Endothelial cell of umbilical vein (primary cell): ENCODE data around the gene SHC1. TPM values are rescaled to one million over a fixed set of nuclear protein-coding genes. Genes with fewer than 3 reads are reported as not detected.

Experiments
- BruUV-seq: library from RNA; stranded (reverse); fragments of 400-500 nt; replicated peaks from 2 replicates; lab custom pipeline; 2021; lab: Mats Ljungman, UMichigan
- CTCF ChIA-PET: fragments of 300-600, 350-600 bp; sonication (Branson Sonifier 250); formaldehyde crosslinking; loops from one replicate; lab custom pipeline; 2021; ENCODE audit warnings: antibody characterized with exemption, inconsistent platforms; lab: Charles Lee
- POLR2A ChIA-PET: fragments of 300-600, 350-600 bp; sonication (Branson Sonifier 250); formaldehyde crosslinking; loops from one replicate; lab custom pipeline; 2021; ENCODE audit warnings: antibody characterized with exemption, inconsistent platforms; lab: Charles Lee
- DNase-seq: peaks from one replicate; pipeline ENCODE4 v3.0.0-alpha.2; 2011; ENCODE audit warnings: low read depth, low spot score
- FAIRE-seq: peaks from 2 replicates; lab custom pipeline; 2011; peaks lifted over from hg19 to GRCh38; lab: Jason Lieb, UNC
- H2AFZ ChIP-seq: 2 replicates; pipeline ENCODE4 v1.6.0; 2012; ENCODE audit warnings: low read depth, low read length, control low read depth, inconsistent platforms
- H3K27ac ChIP-seq: 2 replicates; pipeline ENCODE4 v1.5.1; 2011; ENCODE audit warnings: low read depth, mild to moderate bottlenecking, control low read depth, low read length, moderate library complexity; ENCODE audit not compliant: insufficient read depth
- H3K27me3 ChIP-seq, 2 experiments: 2 replicates each; pipeline versions ENCODE4 v1.6.0 to v1.6.1; 2011; ENCODE audit warnings: low read length in 2 of 2, mixed read lengths in 1 of 2; ENCODE audit not compliant: control insufficient read depth in 2 of 2, insufficient read depth in 2 of 2
- H3K36me3 ChIP-seq, 2 experiments: 2 replicates in 1 of 2; 3 replicates in 1 of 2; pipeline ENCODE4 v1.5.1; 2011; ENCODE audit warnings: low read length in 2 of 2, mild to moderate bottlenecking in 1 of 2, moderate library complexity in 1 of 2; ENCODE audit not compliant: control insufficient read depth in 2 of 2, insufficient read depth in 2 of 2; ENCODE audit errors: extremely low read depth in 1 of 2
- H3K4me1 ChIP-seq: 3 replicates; pipeline ENCODE4 v1.5.1; 2011; ENCODE audit warnings: mild to moderate bottlenecking, low read length; ENCODE audit not compliant: control insufficient read depth, insufficient read depth; ENCODE audit errors: extremely low read depth
- H3K4me2 ChIP-seq: 2 replicates; pipeline ENCODE4 v1.6.1; 2011; ENCODE audit warnings: low read length, control low read depth, mixed read lengths; ENCODE audit not compliant: insufficient read depth
- H3K4me3 ChIP-seq, 3 experiments: fragments of 200-600 bp in 1 of 3; sonication (generic), shearing (Covaris generic) in 1 of 3; replicated peaks in 1 of 3; 2 replicates each; pipeline ENCODE4 v1.5.1; 2011 to 2016; ENCODE audit warnings: control low read depth in 3 of 3, low read length in 3 of 3, mild to moderate bottlenecking in 2 of 3, inconsistent platforms in 1 of 3, low read depth in 1 of 3, moderate library complexity in 1 of 3; ENCODE audit not compliant: insufficient read depth in 1 of 3
- H3K79me2 ChIP-seq: 2 replicates; pipeline ENCODE4 v1.6.0; 2012; ENCODE audit warnings: low read length, inconsistent platforms; ENCODE audit not compliant: control insufficient read depth, insufficient read depth
- H3K9ac ChIP-seq: replicated peaks from 2 replicates; pipeline ENCODE3; 2011; ENCODE audit warnings: low read length, control low read depth; ENCODE audit not compliant: insufficient read depth; ENCODE audit errors: extremely low read depth
- H3K9me1 ChIP-seq: replicated peaks from 3 replicates; pipeline ENCODE4 v1.6.0; 2011; ENCODE audit warnings: mild to moderate bottlenecking, low read length; ENCODE audit not compliant: control insufficient read depth, insufficient read depth; ENCODE audit errors: extremely low read depth
- H3K9me3 ChIP-seq: replicated peaks from 2 replicates; pipeline ENCODE4 v1.5.1; 2012; ENCODE audit warnings: low read length, inconsistent platforms; ENCODE audit not compliant: control insufficient read depth, insufficient read depth
- H4K20me1 ChIP-seq: replicated peaks from 2 replicates; pipeline ENCODE3; 2011; ENCODE audit warnings: mild to moderate bottlenecking, low read length; ENCODE audit not compliant: control insufficient read depth, insufficient read depth; ENCODE audit errors: extremely low read depth
- CTCF ChIP-seq, 2 donors: IDR thresholded peaks; 1 replicate in 1 of 2; 2 replicates in 1 of 2; pipeline ENCODE4 v1.5.1; 2011; ENCODE audit warnings: low read length in 2 of 2, mild to moderate bottlenecking in 2 of 2, moderate library complexity in 2 of 2, control low read depth in 1 of 2, inconsistent platforms in 1 of 2, low read depth in 1 of 2; ENCODE audit not compliant: insufficient read depth in 1 of 2; ENCODE audit errors: extremely low read depth in 1 of 2
- EZH2 ChIP-seq: IDR thresholded peaks from 2 replicates; pipeline ENCODE4 v1.6.1; 2012; ENCODE audit warnings: borderline replicate concordance, low read depth, mild to moderate bottlenecking, moderate library complexity, low read length, inconsistent platforms; ENCODE audit not compliant: severe bottlenecking
- FOS ChIP-seq: IDR thresholded peaks from 2 replicates; pipeline ENCODE4 v1.6.1; 2011; ENCODE audit warnings: mild to moderate bottlenecking, low read length, moderate library complexity, borderline replicate concordance; ENCODE audit not compliant: insufficient read depth
- GATA2 ChIP-seq: IDR thresholded peaks from 2 replicates; pipeline ENCODE4 v1.7.0; 2011; ENCODE audit warnings: low read depth, mild to moderate bottlenecking, moderate library complexity, mixed read lengths, low read length; ENCODE audit not compliant: insufficient read length, insufficient read depth
- JUN ChIP-seq: IDR thresholded peaks from 2 replicates; pipeline ENCODE4 v1.6.1; 2011; ENCODE audit warnings: borderline replicate concordance, low read depth; ENCODE audit not compliant: insufficient read length, insufficient read depth
- MAX ChIP-seq: IDR thresholded peaks from 2 replicates; pipeline ENCODE4 v1.6.1; 2011; ENCODE audit not compliant: insufficient read depth, insufficient read length
- MYC ChIP-seq: IDR thresholded peaks from one replicate; pipeline ENCODE4 v1.6.1; 2011; ENCODE audit warnings: mild to moderate bottlenecking, low read depth, low read length
- POLR2A ChIP-seq: IDR thresholded peaks from 2 replicates; pipeline ENCODE4 v1.6.1; 2012; ENCODE audit warnings: low read depth, mild to moderate bottlenecking, control low read depth, low read length
- POLR2AphosphoS5 ChIP-seq: IDR thresholded peaks from 2 replicates; pipeline ENCODE4 v1.6.1; 2012; ENCODE audit warnings: low read depth, mild to moderate bottlenecking, control low read depth, low read length, moderate library complexity; ENCODE audit not compliant: insufficient read depth
- dilution Hi-C: fragments of 300-500 bp; cut with MboI; formaldehyde crosslinking; loops from one replicate; pipeline ENCODE4 v1.15.0; 2019; ENCODE audit warnings: low sequenced_read_pairs; ENCODE audit not compliant: extremely low pct_ligation_motif_present
- intact Hi-C: fragments of 100-400 bp; cut with micrococcal nuclease; formaldehyde crosslinking; loops from one replicate; pipeline ENCODE4 v1.10.0; 2022
- polyA plus RNA-seq, 4 experiments: library from polyadenylated mRNA; depleted of rRNA in 3 of 4; stranded (reverse) in 3 of 4; unstranded in 1 of 4; fragments of >200 nt; gene quantifications; 2 replicates each; pipeline versions ENCODE4 v1.2.1 to v1.2.3, GENCODE V29; 2011 to 2012; ENCODE audit warnings: missing spikeins in 1 of 4
- total RNA-seq: library from RNA; stranded (reverse); gene quantifications from 2 replicates; pipeline ENCODE4 v1.2.3, GENCODE V29; 2021

Gene SHC1
- total and polyA plus RNA-seq, 2 donors (not counting 3 experiments of a cell fraction or from before 2014, with no cell fraction given), result 316 to 324 TPM

GRCh38 chr1:155008015-155008941, 37.7 kb upstream of the SHC1 start:
- dilution Hi-C loops, result no loop called here
- no peaks in the 10 kb centered on the region for H3K9me3 ChIP-seq
- ChIA-PET CTCF (interaction anchor here (2.1 to 4.3 kb wide), 2 partner anchors 9 to 36 kb away, joined by 7 to 40 read pairs; no protein-coding TSS in a partner anchor), POLR2A (no interaction called here)
- FAIRE-seq (no peak), DNase-seq (no peak)
- H3K9ac ChIP-seq, result no peak overlapping the region
- TF ChIP-seq MAX, result no peak
- peaks cover 13% of the 10 kb centered on the region for H3K79me2 ChIP-seq
- no peak overlapping the region for H2AFZ ChIP-seq
- H3K27me3 ChIP-seq, result no peaks in the 10 kb centered on the region
- peaks cover 12% of the 10 kb centered on the region for H3K4me1 ChIP-seq
- H4K20me1 ChIP-seq, result no peaks in the 10 kb centered on the region
- no peak overlapping the region for H3K4me3 ChIP-seq
- no peaks in the 10 kb centered on the region for H3K9me1 ChIP-seq
- H3K4me2 ChIP-seq, result no peak overlapping the region
- H3K36me3 ChIP-seq, result no peaks in the 10 kb centered on the region
- no TSS peak for BruUV-seq
- no peak overlapping the region for H3K27ac ChIP-seq
- intact Hi-C loops, result no loop called here

GRCh38 chr1:155007251-155007828, 36.8 kb upstream of the SHC1 start:
- H3K79me2 ChIP-seq, result peaks cover 16% of the 10 kb centered on the region
- dilution Hi-C loops, result no loop called here

More at GRCh38 chr1:155007251-155007828, 36.8 kb upstream of the SHC1 start:
- H3K4me1 ChIP-seq, result peaks cover 12% of the 10 kb centered on the region
- no TSS peak for BruUV-seq
- no peak for FAIRE-seq
- H3K27me3 ChIP-seq, result no peaks in the 10 kb centered on the region
- ChIA-PET CTCF (interaction anchor here (0.6 to 4.3 kb wide), 4 partner anchors 10 to 78 kb away, joined by 3 to 40 read pairs (median 5); no protein-coding TSS in a partner anchor), POLR2A (no interaction called here)
- no peaks in the 10 kb centered on the region for H3K9me1 ChIP-seq
- intact Hi-C loops, result no loop called here
- H3K4me2 ChIP-seq, result no peak overlapping the region
- TF ChIP-seq JUN, result no peak
- no peak for TF ChIP-seq MYC
- TF ChIP-seq POLR2AphosphoS5, result no peak
- TF ChIP-seq MAX, result no peak
- TF ChIP-seq CTCF (IDR thresholded peaks at IDR 0.05; ENCODE audit: extremely low read depth in 1 of 2, insufficient read depth in 1 of 2, low read depth in 1 of 2, low read length in 2 of 2), result no peak
- no peak for TF ChIP-seq GATA2
- TF ChIP-seq FOS, result no peak
- TF ChIP-seq EZH2, result no peak
- no peak for TF ChIP-seq POLR2A
- no peak overlapping the region for H3K4me3 ChIP-seq
- no peak overlapping the region for H3K9ac ChIP-seq
- H2AFZ ChIP-seq, result no peak overlapping the region
- H3K27ac ChIP-seq, result no peak overlapping the region
- H3K9me3 ChIP-seq, result no peaks in the 10 kb centered on the region
- no peak for DNase-seq
- H4K20me1 ChIP-seq, result no peaks in the 10 kb centered on the region
- H3K36me3 ChIP-seq, result no peaks in the 10 kb centered on the region
